Ovary (tissue), 3 donors: ENCODE data around the gene ATXN10.

Source experiments
- CTCF ChIP-seq, 3 donors: fragments of 450-650 bp in 2 of 3; fragments of 200-600 bp in 1 of 3; IDR thresholded peaks; one replicate each; pipeline versions ENCODE4 v1.5.1 to v1.8.0; 2016 to 2022; ENCODE audit warnings: antibody characterized with exemption in 3 of 3, mild to moderate bottlenecking in 1 of 3
- EP300 ChIP-seq: sonication (generic); formaldehyde crosslinking; IDR thresholded peaks from one replicate; pipeline ENCODE4 v1.6.1; 2017; ENCODE audit warnings: antibody characterized with exemption
- POLR2A ChIP-seq: fragments of 450-650 bp; IDR thresholded peaks from one replicate; pipeline ENCODE4 v1.6.1; 2017; ENCODE audit warnings: antibody characterized with exemption, mild to moderate bottlenecking, moderate library complexity
- donor health status: DM: no; HTN: no; CAD: no.

GRCh38 chr22:45686836-45687235, 15.2 kb downstream of the ATXN10 start:
- no peak for TF ChIP-seq POLR2A
- no peak for TF ChIP-seq CTCF (IDR thresholded peaks at IDR 0.05)
- TF ChIP-seq EP300, result no peak
